Stromal cell of bone marrow (primary cell): ENCODE measurements around the gene TCHP.

ENCODE experiments used
- DNase-seq: peaks from one replicate; pipeline ENCODE4 v3.0.0-alpha.2; 2012; ENCODE audit warnings: low read depth

The TCHP gene

DNA sequence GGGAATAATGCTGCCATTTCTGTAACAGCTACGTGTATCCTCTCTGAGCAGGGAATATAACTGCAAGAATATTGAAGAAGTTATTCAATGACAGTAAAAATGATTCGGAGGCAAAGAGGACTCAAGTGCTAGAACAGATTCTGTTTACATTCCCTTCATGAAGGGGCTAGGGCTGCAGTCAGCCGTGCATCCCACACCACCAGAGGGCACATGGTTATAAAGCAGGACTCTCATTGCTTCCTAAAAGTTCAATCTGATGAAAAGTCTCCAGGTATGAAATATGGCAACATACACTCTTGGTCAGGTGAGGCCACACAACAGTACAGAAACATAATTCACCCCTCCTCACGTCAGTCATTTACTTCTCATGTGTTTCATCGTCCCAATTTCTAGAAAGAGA is 34.0 kb downstream of the TCHP start:
- no peak for DNase-seq

GRCh38 chr12:109937371-109937770 is 37.3 kb downstream of the TCHP start:
- DNase-seq, result no peak

- DNase-seq, result no peak
Observed at GRCh38 chr12:109938947-109939346, 38.9 kb downstream of the TCHP start.

DNA sequence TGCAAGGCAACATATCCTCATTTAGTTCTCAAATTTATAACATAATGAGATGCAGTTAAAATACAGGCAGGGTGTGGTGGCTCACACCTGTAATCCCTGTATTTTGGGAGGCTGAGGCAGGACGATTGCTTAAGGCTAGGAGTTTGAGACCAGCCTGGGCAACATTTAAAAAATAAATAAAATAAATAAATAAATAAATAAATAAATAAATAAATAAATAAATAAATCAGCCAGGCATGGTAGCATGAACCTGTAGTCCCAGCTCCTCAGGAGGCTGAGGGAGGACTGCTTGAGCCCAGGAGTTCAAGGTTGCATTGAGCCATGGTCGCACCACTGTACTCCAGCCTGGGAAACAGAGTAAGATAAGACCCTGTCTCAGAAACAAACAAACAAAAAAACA is 39.4 kb downstream of the TCHP start:
- DNase-seq, result no peak

DNA sequence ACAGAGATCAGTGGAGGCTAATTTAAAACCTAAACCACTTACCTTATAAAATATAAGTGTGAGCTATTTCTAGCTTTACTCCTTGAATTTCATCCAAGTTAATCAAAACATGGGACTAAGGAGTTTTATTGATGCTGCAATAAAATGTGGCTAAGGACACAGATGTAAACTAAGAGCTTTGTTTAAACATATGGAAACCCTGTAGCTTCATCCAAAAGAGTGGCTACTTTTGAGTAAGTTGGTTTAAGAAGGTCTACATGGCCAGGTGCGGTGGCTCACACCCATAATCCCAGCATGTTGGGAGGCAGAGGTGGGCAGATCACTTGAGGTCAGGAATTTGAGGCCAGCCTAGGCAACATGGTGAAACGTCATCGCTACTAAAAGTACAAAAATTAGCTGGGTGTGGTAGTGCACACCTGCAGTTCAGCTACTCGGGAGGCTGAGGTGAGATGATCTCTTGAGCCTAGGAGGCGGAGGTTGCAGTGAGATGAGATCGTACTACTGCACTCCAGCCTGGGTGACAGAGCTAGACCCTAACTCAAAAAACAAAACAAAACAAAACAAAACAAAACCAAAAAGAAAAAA is 40.4 kb downstream of the TCHP start:
- no peak for DNase-seq

DNA sequence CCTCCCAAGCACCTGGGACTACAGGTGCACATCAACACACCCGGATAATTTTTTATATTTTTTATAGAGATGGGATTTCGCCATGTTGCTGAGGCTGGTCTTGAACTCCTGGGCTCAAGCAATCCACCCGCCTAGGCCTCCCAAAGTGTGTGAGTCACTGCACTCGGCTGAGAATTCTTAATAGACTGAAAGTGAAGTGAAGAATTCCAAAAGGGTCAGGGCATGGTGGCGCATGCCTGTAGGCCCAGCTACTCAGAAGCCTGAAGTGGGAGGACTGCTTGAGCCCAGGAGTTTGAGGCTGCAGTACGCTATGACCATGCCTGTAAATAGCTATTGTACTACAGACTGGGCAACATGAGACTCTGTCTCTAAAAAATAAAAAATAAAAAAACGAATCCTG is 43.7 kb downstream of the TCHP start:
- no peak for DNase-seq

- no peak for DNase-seq
Observed at GRCh38 chr12:109944561-109945359, 44.7 kb downstream of the TCHP start.

- DNase-seq, result no peak
Observed at GRCh38 chr12:109946505-109946904, 46.4 kb downstream of the TCHP start.

DNA sequence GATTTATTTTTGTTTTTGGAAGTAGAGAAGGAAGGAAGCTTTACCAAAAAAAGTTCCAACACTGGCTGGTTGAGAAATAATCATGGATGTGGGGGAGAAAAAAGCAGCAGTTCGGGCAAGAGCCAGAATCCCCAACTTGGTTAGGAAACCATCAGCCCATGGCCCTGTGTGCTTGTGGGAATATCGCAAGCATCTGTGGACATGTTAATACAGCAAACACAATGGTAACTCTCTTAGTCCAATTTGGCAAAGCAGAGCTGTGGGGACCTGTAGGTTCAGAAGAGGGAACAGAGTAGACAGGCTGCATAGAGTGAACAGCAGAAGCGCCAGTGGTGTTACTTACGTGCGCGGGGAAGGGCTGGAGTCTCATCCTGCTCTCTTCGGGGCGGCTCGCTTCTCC is 46.8 kb downstream of the TCHP start:
- no peak for DNase-seq

- peak; percentile 53 for DNase-seq
Observed at GRCh38 chr12:109947521-109947920, 47.4 kb downstream of the TCHP start.

DNA sequence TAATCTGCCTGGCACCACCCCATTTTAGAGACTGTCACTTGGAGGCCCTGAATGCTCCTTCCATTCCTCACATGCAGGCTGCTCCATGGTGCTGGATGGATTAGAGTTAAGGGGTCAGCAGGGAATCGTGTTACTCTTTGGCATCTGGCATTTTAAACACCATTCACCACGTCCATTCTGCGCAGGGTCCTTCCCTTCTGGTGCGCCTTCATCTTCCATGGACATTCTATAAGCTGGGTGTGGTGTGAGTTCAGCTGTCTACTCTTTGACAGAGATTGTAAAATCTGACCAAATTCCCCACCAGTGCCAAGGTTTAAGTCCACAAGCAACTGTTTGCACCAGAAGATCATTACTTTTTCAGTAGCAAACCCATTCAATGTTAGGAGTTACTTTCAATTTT is 48.3 kb downstream of the TCHP start:
- DNase-seq, result no peak

- no peak for DNase-seq
Observed at GRCh38 chr12:109949089-109949488, 49.0 kb downstream of the TCHP start.

DNA sequence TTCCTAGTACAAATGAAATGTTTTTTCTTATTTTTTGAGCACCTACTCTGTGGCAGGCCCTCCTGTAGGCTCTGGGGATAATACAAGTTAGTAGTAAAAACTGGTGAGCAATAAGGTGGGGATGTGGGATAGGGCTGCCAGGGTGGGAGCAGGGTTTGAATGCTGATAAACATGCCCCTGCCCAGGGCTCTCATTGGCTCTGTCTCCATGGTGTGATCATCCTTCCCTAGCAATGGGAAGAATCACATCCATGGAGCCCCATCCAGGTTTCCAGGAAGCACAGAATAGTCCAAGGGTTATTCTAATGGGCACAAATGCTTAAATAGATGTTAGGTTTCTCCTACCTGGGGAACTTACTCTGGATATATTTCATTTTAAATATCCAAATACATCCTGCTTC is 50.6 kb downstream of the TCHP start:
- no peak for DNase-seq

DNA sequence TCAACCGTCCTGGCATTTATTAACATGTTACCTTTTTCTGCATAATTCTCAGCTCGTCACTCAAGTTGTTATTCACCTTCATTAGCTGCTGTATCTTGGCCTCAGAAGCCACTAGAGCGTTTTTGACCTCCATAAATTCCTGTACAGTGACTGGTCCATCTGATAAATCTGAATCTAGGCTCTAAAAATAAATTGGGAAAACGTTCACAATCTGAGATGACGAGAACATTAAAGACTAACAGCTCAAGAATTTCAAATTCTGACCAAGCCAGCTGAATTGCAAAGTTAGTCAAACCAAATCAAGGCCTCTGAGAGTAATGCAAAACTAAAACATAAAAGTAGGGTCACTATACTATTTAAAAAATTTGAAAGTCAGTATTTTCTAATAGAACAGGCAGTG is 51.1 kb downstream of the TCHP start:
- DNase-seq, result peak; percentile 79

DNA sequence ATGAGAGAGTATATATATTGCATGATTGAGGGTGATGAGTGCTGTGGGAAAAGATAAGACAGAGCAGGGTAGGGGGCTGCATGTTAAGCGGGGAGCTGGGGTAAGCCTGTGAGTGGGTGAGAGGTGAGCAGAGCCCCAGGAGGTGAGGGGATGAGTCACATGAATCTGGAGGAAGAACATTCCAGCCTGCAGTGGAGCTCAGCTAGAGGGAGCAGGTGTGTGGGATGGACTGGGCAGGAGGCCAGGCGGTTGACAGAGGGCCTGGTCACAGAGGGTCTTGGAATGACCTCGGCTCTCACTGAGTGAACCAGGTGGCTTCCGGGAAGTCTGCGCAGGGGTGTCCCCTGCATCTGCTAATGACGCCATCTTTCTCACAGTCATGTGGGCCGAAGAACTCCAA is 51.7 kb downstream of the TCHP start:
- DNase-seq, result no peak

- DNase-seq, result no peak
Observed at GRCh38 chr12:109952160-109952858, 52.2 kb downstream of the TCHP start.

DNA sequence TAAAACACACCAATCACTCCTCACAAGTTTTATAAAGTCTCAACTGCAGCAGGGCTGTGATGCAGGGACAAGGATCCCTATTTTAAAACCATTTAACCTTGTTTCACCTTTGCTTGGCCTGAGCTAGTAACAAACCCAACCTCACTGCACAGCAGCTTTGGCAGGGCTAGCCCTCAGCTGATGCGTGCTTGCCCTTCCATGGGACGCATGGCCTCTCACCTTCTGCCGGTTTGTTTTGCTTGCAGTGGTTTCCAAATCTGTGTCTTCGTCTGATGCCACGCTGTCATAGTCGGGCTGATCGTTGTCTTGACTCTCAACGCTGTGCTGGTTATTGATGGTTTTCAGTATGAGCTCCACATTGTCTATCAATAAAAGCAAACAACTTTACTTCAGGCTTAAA is 52.8 kb downstream of the TCHP start:
- DNase-seq, result no peak

DNA sequence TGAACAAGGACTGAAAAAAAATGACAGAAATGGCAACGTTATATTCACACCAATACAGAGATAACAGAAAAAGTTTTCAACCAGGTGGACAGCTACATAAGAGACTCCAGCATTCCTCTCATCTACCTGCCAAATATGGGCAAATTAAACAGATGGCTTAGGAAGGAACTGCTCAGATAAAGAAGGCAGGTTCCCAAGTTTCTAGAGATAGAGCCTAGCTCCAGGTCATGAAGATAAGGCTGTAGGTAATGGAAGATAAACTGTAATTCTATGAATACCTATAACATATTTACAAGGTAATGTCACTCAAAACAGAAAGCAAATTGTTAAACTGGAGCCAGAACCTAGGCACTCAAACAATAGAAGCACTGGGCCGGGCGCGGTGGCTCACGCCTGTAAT is 53.6 kb downstream of the TCHP start:
- no peak for DNase-seq

- no peak for DNase-seq
Observed at GRCh38 chr12:109958374-109958773, 58.3 kb downstream of the TCHP start.

- DNase-seq, result no peak
Observed at GRCh38 chr12:109959411-109960093, 59.5 kb downstream of the TCHP start.

DNA sequence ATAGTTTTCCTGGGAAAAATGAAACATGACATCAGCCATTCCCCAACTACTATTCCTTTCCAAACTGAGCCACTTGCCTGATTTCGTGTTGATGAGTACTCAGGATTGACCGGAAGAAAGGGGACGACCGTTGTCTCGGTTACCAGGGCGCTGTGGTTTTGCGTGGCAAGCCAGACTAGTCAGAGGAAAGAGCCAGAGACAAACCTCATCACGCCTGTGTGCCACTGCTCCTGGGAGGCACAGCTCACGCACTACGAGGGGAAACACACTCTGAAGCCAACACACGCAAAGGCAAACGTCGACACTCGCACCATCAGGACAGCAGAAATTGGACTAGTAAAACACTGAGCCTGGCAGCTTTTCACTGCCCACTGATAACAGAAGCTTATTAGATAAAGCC is 61.1 kb downstream of the TCHP start:
- DNase-seq, result peak; percentile 41

DNA sequence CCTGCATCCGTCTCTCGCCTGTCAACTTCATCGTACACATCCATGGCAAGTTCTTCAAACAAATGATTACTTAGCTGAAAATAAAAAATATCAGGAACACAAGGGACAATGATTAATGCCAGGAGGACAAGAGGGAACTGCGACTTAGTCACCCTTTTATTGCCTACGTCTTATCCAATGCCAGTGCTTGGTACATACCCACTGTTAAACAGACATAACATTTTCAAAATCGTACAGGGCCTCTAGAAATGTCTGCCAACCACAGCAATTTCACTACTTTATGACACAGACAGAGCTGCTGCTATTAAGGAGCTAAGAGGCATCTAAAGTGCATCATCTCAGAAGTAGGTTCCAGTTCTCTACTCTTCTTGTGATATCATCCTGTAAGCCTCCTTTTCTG is 61.5 kb downstream of the TCHP start:
- peak; percentile 31 for DNase-seq

DNA sequence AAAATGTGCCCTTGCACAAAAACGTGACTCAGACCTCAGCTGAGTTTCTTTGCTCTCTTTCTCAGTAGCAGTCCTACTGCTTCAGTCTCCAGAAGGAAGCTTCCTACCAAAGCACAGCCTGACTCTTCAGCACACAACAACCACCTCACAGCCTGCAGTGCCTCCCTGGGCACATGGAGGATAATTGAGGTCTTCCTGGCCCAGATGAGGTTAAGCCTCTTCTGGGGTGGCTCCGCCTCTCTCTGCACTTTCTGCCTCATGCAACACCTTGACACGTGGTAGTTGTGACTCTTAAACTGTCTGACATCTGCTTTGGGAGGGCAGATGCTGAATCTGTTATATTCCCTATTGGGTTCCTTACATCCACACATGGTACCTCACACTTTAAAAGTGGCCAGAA is 62.3 kb downstream of the TCHP start:
- no peak for DNase-seq
